ENCODE results near the gene RHD.
"Not testable (repeated sequence)": the region's sequence is repeated elsewhere in the genome, so short reads cannot be mapped to it uniquely, and the experiment has no call there.

DNA sequence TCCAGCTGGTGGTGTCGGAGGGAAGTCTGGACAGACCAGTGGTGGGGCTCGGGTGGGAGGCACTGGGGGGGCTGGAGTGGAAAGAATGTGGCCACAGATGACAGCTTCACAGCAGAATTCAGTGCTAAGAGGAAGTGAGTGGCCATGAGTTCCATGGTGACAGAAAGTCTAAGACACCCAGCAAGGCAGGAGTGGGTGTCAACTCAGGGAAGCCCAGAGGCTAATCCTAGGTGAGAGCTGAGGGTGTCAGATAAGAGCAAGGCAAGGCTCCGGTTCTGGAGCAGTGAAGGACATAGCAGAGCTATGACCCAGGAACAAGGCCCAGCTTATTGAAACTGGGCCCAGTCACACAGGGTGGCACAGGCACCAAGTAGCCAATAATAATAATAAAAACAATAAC lies 30.0 kb downstream of the RHD start:
- not testable (repeated sequence) for TF ChIP-seq CTCF (IDR thresholded peaks at IDR 0.05; ENCODE audit: insufficient read depth, low read length); POLR2AphosphoS5 (IDR thresholded peaks at IDR 0.05; ENCODE audit: low read depth)

Measured in HL-60 (cell line).